ENCODE data around the gene TGM1.

TGM1 gene

DNA sequence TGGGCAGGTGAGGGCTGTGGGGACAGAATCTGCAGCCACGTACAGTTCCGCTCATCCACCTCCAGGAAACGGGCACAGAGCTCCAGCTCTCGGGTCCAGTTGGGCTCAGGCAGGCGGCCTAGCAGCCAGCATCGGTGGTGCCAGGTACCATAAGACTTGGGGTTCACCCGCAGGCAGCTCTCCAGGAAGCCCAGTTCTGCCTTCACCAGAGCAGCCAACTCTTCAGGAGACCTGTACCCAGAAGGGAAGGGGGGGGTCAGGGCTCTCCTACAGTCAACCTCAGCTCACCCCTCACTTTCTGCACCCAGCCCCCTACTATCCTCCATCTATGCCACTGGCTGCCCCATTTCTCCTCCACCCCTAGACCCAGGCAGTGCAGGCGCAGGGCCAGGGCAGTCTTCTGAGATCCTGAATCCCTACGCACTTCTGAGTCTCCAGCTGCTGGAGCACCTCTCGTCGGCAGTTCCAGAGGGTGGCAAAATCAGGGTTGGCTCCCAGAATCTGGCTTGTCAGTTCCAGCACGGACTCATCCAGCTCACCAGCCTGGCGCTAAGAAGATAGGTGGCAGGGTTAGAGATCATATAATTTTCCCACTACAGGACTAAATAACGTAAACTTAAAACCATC, 7.0 kb upstream of the TGM1 start:
- no peak for DNase-seq

DNA sequence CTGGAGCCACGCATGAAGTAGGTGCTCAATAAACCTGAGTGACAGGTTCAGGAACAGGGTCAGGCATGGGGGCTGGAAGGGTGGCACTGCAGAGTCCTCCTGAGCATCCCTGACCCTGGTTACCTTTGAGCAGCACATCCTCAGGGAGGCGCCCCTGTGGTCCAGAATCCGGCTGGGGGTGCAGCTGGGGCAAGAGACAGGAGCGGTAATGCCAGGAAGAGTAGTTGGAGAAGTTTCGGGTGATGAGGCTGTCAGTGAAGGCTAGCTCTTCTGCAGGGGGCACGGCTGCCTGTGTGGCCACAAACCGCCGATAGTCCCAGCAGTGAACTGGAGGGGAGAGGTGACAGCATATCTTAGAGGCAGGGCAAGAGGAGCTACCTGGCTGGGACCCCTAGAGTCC, 6.4 kb upstream of the TGM1 start:
- DNase-seq = no peak

DNA sequence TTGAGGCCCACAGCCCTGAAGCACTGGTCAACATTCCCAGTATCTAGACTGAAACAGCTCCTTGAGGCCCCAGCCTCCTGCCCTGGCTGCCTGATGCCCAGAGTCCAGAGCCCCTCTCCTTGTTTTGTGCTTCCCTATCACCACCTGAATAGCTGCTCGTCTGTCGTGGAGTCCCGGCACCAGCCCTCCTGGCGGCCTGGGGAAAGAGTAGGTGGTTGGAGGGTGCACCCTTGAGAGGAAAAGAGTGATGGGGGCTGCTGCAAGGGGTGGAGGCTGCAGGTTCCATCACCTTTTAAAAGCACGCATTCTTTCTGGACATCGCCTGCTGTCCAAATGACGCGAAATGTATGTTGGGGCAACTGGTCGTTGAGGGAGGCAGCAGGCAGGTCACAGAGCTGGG, 5.2 kb upstream of the TGM1 start:
- no peak for DNase-seq

DNA sequence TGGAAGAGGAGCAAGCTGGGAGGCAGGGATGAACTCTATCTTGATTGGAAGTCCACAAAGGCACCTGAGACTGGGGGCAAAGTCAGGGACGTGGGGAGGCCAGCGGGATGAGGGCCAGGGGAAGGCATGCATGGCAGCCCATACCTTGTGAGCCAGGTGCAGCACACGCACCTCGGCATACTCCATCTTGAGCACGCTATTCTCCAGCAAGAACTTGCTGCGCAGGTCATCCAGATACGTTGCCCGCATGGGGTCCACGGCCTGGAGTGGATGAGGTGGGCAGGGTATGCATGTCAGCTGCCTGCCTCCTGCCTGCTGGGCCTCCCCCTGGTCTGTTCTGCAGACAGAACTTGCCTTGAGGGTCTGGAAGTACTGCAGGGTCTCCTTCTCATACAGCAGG, 4.5 kb upstream of the TGM1 start:
- no peak for DNase-seq

DNA sequence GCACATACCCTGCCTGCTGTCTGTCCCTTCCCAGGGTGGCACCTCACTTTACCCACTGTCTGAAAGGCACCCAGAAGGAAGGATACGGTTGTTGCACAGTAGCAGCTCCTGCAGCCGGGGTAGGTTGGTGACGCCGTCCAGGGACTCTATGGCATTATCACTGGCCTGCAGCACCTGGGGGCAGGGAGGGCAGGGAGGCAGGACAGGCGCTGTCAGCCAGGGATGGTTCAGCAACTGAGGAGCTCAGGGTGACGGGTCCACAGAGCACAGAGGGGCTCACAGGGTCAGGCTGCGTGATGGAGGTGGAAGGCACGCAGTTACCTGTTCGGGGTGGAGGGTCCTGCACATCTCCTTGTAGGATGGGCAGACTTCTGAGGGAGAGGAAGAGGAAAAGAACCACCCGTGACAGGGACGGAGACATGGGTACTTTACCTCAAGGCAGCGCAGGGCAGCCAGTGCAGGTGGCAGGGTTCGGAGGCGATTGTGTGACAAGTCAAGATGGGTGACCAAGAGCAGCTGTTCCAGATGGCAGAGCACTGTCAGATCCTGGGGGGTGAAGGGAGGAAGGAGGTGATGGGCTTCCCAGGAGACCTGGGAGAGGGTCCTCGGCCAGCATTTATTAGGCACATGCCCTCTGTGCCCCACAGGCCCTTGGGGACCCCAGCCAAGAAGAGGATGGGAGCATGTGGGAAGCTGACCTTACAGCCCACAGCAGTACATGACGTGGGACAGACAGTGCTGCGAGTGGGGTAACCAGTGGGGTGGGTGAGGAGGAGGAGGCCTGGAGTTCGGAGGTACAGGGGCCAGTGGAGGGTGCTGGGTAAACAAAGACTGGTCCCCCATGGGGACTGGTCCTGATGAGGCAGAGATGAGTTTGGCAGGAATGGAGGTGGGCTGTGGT, 3.6 kb upstream of the TGM1 start:
- DNase-seq = no peak

DNA sequence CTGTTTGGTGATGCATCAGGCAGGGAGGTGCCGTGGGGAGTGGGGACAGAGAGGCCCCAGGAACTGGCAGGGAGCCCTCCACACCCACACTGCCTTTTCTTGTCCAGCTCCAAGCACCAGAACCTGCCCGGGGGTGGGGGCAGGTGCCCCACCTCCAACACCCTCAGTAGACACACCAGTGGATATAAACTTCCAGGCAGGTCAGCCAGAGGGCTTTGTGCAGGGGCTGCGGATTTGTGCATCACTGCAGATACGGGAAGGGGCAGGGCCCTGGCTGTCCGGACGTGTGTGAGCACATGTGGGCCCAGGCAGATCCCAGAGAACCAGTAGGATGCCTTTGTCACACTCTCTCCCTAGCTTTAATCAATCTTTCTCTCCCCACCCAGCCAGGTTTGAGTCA, 1.3 kb upstream of the TGM1 start:
- DNase-seq = no peak

DNA sequence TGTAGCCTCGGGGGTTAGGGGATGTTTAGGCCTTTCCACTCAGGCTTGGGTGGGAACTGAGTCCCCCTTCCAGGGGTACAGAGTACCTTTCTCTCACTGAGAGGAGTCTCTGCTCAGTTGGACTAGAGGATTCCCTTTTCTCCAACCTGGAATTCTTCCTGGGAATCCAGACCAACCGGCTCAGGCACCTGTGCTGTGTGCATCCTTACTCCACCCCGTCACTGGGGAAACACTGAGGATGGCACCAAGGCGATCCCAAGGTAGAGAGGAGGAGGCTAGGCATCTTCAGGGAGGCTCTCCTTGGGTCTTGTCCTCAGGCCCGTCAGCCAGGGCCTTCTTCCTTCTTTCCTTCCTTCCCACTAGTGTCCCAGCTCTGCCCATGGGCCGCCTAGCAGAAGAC, 871 bp upstream of the TGM1 start:
- DNase-seq = no peak

DNA sequence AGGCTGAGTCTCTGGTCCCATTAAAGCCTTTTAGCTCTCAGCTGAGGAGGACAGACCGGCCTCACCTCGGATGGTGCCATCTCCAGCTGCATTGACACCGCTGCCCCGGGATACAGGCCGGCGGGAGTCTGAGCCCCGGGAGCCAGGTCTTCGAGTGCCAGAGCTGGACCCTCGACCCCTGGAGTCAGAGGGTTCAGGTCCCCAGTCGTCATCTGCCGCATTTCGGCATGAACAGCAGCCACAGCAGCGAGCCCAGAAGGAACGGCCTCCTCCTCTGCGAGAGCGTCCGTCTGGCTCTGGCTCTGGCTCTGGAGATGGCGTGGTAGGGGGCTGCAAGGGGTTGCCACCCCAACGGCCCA, 1.0 kb downstream of the TGM1 start:
- no peak for DNase-seq

DNA sequence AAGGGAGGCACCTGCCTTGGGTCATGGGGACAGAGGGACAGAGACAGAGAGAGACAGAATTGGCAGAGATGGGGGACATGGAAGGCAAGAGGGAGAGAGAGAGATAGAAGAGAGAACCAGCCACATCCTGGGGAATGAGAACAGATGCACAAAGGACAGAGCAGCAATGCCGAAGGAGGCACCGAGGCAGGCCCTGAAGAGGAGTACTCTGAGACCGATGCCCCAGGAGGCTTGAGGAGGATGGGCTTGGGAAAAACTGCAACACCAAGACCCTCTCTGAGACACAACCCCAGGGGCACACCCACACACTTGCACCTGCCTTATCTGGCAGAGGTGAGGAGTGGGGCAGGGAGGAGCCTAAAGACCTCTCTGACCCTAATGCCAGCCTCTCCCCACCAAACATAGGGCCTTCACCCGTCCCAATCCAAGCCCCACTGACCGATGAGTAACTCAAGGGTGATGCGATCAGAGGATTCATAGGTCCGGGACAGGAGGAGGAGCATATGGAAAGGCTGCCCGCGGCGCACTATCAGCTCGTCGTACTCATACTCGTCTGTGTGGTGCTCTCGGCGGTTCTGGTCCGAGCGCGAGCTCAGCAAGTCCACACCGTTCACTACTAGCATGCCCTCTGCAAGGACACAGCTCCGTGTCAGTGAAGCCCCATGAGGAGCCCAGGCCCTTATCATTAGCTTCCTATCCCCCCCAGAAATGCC, 1.6 kb downstream of the TGM1 start:
- no peak for DNase-seq

DNA sequence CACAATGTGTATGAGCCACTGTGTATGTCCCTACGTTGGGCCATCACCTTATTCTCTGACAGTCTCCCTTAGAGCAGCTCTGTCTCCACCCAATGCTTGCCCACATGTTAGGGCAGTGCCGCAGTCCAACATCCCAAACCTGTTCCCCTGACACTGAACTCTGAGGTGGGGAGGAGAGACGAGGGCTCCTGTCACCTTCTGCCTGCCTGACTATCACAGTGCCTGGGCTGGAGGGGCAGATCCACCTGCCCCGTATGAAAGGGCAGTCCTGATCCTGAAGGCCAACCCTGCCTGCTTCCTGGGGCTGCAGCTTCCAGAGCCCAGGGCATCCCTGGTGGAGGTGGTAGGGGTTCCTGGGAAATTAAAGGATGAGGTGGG, 2.2 kb downstream of the TGM1 start:
- no peak for DNase-seq

DNA sequence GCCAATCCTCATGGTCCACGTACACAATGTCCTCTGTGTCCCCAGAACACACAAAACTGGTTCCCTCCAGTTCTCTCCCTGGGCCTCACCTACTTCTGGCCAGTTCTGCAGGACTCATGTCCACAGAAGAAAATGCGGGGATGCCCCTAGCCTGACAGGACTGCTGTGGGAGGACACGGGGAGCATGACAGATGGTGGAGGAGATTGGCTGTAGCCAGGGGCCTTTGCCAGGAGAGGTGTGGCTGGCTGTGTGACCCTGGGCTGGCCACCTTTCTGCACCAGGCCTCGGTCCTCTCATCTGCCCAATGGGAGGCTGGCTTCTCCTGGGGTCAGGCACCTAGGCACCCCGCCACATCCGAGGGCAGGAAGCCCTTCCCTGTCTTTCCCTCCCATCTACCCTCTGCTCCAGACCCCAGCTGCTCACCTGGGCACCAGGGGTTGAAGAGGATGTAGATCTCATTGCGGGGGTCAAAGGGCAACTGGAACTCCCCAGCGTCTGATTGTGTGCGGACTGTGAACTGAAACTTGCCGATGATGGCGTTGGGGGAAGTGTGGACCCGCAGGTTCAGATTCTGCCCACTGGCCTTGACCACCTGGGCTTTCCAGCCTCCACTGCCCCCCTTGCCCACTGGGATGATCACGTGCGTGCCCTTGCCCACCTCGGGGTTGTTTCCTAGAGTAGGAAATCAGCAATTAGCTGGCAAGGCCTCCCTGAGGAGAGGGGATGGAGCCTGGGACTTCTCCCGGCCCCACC, 2.8 kb downstream of the TGM1 start:
- no peak for DNase-seq

DNA sequence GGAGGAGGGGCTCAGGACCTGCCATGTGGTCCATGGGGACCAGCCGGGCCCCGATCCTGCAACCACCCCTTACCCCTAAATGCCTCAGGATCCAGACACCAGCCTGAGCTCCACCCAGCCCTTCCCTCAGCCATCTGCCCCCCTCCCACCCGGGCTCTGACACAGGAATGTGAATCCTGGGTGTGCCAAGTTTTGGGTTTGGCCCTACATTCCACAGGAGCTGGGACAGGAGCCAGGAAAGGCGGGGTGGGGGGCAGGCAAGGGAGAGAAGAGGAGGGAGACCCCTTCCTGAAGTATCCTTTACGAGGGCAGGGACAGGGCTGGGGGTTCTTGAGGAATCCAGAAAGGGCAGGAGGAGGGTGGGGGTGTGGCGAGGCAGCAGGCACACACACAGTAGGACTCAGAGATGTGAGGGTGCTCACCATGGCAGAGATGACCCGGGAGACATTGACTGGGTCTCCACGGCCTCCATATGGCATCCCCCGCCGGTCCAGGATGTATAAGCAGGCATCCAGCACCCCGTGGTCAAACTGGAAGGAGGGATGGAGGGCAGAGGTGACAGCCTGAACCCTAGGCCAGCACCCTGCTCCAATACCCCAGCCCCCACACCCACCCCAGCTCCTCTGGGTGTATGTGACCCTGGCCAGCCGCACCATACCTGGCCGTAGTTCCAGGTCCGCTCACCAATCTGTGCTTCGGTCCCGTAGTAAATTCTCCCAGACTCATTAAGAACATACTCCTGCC, 3.5 kb downstream of the TGM1 start:
- no peak for DNase-seq

DNA sequence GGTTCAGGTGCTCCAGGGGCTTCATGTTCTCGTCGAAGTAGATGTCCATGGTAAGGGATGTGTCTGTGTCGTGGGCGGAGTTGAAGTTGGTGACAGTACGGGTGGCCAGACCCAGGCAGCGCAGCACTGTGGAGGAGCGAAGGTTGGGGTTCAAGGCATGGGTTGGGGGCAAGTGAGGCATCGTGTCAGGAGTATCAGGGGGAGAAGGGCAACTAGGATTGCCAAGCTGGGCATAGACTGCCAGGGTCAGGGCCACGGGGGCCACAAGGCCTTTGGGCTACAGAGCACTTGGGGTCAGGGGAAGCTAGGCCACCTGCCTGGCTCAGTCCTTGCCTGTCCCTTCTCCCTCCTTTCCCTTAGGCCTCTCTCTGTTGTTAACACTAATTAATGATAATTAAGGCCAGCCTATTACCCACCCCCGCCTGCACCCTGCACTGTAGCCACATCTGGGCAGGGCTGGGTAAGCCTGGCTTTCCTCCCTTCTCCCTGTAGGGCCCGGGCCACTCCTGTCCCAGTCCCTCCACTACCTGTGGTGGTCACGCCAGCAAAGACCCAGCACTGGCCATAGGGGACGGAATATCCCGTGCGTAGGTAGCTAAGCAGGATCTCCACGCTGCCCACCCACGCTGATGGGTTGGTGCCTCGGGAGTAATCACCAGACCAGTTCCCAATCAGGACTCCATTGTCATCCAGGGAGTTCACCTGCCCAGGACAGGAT, 4.3 kb downstream of the TGM1 start:
- DNase-seq = no peak

DNA sequence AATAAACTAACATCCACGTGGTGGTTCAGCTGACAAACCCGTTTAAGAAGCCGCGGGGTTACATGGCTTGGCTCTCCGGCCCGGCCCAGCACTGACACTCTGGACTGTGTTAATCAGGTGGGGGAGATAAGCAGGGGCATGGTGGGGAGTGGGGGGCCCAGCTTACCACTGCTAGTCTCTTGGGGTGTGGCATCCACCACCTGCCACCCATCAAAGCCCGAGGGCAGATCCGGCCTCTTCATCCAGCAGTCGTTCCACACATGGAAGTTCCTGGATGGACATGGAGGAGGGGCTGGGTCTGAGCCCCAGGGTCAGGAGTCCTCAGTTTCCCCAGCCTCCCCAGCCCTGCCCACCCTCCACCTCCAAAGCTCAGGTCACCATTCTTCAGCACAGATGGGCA, 4.9 kb downstream of the TGM1 start:
- DNase-seq = no peak

DNA sequence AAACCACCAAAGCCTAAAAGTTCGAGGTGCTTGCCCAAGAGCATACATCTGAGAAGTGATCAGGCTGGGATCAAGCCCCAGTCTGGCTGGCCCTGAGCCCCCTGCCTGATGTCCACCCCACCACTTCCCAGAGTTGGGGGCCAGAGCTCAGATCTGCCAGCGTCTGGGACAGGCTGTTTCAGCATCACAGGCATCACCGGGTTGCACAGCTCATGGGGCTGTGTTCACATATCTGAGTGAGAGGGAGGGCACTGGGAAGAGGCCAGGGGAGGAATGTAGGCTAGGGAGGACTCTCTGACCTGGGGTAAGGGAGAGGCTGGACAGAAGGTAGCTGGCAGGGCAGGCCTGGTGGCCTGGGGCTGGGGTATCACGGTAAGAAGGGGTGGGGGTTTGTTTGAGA, 6.0 kb downstream of the TGM1 start:
- DNase-seq = no peak

DNA sequence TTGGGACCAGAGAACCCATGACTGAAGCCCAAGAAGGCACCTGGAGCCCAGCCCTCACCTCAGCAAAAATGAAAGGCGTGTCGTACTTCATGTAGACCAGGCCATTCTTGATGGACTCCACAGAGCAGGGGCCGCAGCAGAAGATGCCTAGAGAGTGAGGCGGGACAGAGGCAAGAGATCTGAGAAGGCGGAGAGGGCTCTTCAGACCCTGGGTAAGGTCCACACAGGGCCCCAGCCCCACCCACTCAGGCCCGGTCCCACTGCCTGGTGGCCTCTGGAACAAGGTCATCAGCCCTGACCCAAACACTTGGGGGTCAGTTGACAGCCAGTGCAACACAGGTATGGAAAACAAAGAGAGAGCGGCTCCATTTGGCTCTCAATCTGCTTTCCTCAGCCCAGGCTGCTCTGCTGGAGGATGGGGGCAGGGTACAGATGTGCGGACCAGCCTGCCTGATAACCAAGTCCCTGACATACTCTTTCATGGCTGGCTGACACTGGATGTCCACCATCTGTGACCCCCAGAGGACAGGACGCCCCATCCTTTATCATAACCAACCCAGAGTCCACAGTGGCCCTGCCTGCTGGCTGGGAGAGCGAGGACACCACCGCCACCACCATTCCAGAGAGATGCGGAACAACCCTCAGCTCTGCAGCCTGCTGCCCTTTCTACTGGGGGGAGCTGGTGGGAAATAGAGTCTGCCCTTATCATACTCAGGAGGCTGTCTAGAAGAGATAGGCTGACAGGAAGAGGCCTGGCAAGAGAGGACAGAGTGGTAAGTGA, 6.9 kb downstream of the TGM1 start:
- DNase-seq = no peak

DNA sequence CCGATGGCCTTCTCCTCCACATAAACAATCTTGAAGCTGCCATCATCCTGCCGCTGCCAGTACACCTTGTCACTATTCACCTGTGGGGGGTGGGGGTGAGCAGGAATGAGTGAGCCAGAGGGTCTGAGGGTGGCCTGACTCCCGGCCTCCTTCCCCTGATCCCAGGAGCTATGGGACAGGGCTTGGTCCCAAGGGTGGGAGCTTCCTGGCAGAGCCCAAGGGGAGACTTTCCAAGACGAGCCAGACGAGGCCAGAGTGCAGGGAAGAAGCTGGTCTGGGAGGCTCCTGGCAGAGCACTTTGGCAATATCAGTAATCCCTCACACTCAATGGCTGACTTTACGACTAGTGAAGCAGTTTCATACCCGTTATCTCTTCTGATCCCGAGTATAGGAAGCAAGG, 7.5 kb downstream of the TGM1 start:
- DNase-seq = no peak

DNA sequence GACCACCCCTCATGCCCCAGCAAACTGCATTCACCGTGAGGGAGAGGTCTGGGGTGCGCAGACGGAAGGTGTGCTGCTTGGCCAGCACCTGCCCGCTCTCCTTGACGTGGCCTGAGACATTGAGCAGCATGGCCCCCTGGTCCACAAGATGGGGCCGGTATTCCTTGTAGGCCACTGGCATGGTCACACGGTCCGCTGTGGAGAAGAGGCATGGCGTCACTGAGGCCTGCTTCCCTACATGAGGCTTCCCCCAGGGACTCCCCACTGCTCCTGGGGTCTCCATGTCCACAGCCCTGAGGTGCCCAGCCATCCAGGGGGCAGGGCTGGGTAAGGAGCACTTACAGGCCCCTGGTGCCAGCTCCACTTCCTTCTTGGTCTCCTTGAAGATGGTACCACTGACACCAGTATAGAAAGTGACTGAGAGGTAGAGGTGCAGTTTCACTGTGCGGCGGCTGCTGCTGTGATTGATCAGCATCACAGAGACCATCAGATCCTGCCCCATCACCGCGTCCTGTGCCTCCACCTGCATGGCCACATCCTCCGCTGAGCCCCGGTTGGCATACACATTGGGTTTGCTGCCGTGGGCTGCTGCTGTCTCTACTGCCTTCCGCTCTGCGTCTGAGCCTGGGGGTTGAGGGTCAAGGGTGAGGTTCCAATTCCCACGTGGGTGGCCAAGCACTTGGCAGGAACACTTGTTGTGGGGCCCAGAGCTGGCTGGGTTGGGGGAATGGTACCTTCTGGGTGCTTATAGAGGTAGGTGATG, 8.2 kb downstream of the TGM1 start:
- no peak for DNase-seq

DNA sequence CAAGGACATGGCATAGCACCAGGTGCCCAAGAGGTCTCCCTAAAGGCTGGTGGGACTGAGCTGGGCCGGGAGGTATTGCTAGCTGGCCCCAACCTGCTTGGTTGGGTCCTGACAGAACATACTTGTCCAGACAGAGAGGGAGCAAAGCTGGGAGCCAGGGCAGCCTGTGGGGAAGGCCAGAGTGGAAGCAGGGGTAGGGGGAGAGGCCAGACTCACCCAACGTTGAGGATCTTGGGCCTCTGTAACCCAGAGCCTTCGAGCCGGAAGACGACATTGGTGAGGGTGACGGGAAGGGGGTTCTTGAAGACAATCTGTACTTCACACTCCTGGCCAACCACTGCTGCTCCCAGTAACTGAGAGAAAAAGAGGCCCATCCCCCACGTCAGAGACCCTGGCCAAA, 9.0 kb downstream of the TGM1 start:
- no peak for DNase-seq

Data from stimulated activated CD4-positive, alpha-beta T cell treated with anti-CD3 and anti-CD28 coated beads, Interleukin-1b, Interleukin-23, amount 100 ng/mL, for 48 hours (primary cell).